Calu3 (cell line): ENCODE data around the gene SNTG2. TPM values are rescaled to one million over a fixed set of nuclear protein-coding genes. Genes with fewer than 3 reads are reported as not detected.

Experiments used
- BruUV-seq: library from RNA; stranded (reverse); fragments of 400-500 nt; replicated peaks from 2 replicates; lab custom pipeline; 2021; lab: Mats Ljungman, UMichigan
- CTCF ChIA-PET: fragments of 300-600 bp; sonication (Branson Sonifier 250); formaldehyde crosslinking; loops from one replicate; lab custom pipeline; 2022; ENCODE audit warnings: antibody characterized with exemption; lab: Charles Lee
- DNase-seq: peaks from one replicate; pipeline ENCODE4 v3.0.0; 2022
- H3K27ac Mint-ChIP-seq: one replicate; pipeline ENCODE4 v1.8.0; 2022; ENCODE audit warnings: mixed read lengths; ENCODE audit not compliant: unreplicated experiment
- H3K27me3 Mint-ChIP-seq: one replicate; pipeline ENCODE4 v1.8.0; 2022; ENCODE audit warnings: mixed read lengths; ENCODE audit not compliant: unreplicated experiment
- H3K36me3 Mint-ChIP-seq: one replicate; pipeline ENCODE4 v1.8.0; 2022; ENCODE audit warnings: mild to moderate bottlenecking, moderate library complexity, mixed read lengths; ENCODE audit not compliant: insufficient read depth, unreplicated experiment
- H3K4me1 Mint-ChIP-seq: one replicate; pipeline ENCODE4 v1.8.0; 2022; ENCODE audit warnings: mild to moderate bottlenecking, low read depth, mixed read lengths; ENCODE audit not compliant: unreplicated experiment
- H3K4me3 Mint-ChIP-seq: one replicate; pipeline ENCODE4 v1.8.0; 2022; ENCODE audit warnings: mild to moderate bottlenecking, low read depth, moderate library complexity, mixed read lengths; ENCODE audit not compliant: unreplicated experiment
- H3K9me3 Mint-ChIP-seq: one replicate; pipeline ENCODE4 v1.8.0; 2022; ENCODE audit warnings: low read depth, mixed read lengths; ENCODE audit not compliant: unreplicated experiment
- CTCF ChIP-seq: fragments of 200-600 bp; IDR thresholded peaks from one replicate; pipeline ENCODE4 v1.8.0; 2022; ENCODE audit warnings: antibody characterized with exemption; ENCODE audit not compliant: unreplicated experiment
- intact Hi-C: fragments of 100-400 bp; cut with micrococcal nuclease; formaldehyde crosslinking; loops from one replicate; pipeline ENCODE4 v1.10.0; 2022; ENCODE audit not compliant: unreplicated experiment
- total RNA-seq: library from RNA; stranded (reverse); gene quantifications from 2 replicates; pipeline ENCODE4 v1.2.3, GENCODE V29; 2022

Gene SNTG2
- total RNA-seq, 1 experiment from 2014 or later, result not detected

- peaks cover 20% of the 10 kb centered on the region for H3K9me3 Mint-ChIP-seq
- no peak for TF ChIP-seq CTCF
- DNase-seq, result no peak
- H3K4me1 Mint-ChIP-seq, result no peaks in the 10 kb centered on the region
- intact Hi-C loops, result no loop called here
- H3K27ac Mint-ChIP-seq, result no peak overlapping the region
- H3K27me3 Mint-ChIP-seq, result peaks cover 10% of the 10 kb centered on the region
- no TSS peak for BruUV-seq
- H3K4me3 Mint-ChIP-seq, result no peak overlapping the region
- CTCF ChIA-PET, result no interaction called here
- no peaks in the 10 kb centered on the region for H3K36me3 Mint-ChIP-seq
Measured at GRCh38 chr2:924701-925100, 25.9 kb upstream of the SNTG2 start.

GRCh38 chr2:925309-925708 lies 25.3 kb upstream of the SNTG2 start:
- TF ChIP-seq CTCF, result no peak
- intact Hi-C loops, result no loop called here
- H3K36me3 Mint-ChIP-seq, result no peaks in the 10 kb centered on the region
- peaks cover 10% of the 10 kb centered on the region for H3K27me3 Mint-ChIP-seq
- no TSS peak for BruUV-seq
- H3K9me3 Mint-ChIP-seq, result peaks cover 20% of the 10 kb centered on the region
- H3K4me3 Mint-ChIP-seq, result no peak overlapping the region
- no peak overlapping the region for H3K27ac Mint-ChIP-seq
- DNase-seq, result no peak
- CTCF ChIA-PET, result no interaction called here
- H3K4me1 Mint-ChIP-seq, result no peaks in the 10 kb centered on the region

GRCh38 chr2:925711-926110 lies 24.9 kb upstream of the SNTG2 start:
- H3K27me3 Mint-ChIP-seq, result peaks cover 10% of the 10 kb centered on the region
- no peak overlapping the region for H3K4me3 Mint-ChIP-seq
- no peak for TF ChIP-seq CTCF
- intact Hi-C loops, result no loop called here
- H3K9me3 Mint-ChIP-seq, result peaks cover 20% of the 10 kb centered on the region
- H3K27ac Mint-ChIP-seq, result no peak overlapping the region
- CTCF ChIA-PET, result no interaction called here
- no peaks in the 10 kb centered on the region for H3K36me3 Mint-ChIP-seq
- no peaks in the 10 kb centered on the region for H3K4me1 Mint-ChIP-seq
- DNase-seq, result no peak
- BruUV-seq, result no TSS peak

GRCh38 chr2:926259-926793 lies 24.3 kb upstream of the SNTG2 start:
- CTCF ChIA-PET, result no interaction called here
- Mint-ChIP-seq H3K4me3 (no peak overlapping the region), H3K27ac (no peak overlapping the region), H3K27me3 (peaks cover 10% of the 10 kb centered on the region), H3K36me3 (no peaks in the 10 kb centered on the region), H3K4me1 (no peaks in the 10 kb centered on the region), H3K9me3 (peaks cover 20% of the 10 kb centered on the region)
- no peak for DNase-seq
- intact Hi-C loops, result no loop called here
- TF ChIP-seq CTCF, result no peak
- no TSS peak for BruUV-seq
